ENCODE results near the gene SSTR3. TPM values are rescaled to one million over a fixed set of nuclear protein-coding genes. Genes with fewer than 3 reads are reported as not detected.

Gene SSTR3
- total and polyA plus RNA-seq, 2 experiments from 2014 or later: not detected

DNA sequence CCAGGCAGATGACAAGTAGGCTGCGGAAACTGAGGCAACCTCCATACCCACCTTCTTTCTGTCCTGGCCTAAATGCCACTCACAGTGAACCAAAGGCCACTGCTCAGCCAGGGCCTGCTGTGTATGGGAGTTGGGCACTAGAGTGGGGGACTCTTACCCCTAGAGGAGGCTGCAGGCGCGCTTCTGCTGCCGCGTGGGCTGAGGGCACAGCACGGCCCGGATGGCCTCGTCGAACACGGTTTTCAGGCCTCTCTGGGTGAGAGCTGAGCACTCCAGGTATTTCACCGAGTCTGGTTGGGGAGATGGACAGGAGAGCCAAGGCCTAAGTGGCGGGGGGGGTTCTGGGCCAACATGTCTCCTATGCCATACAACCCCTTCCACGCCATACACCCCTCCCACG is 14.2 kb upstream of the SSTR3 start:
- H4K20me1 ChIP-seq (ENCODE audit: insufficient read depth): no peaks in the 10 kb centered on the region
- DNase-seq: no peak
- H3K79me2 ChIP-seq (ENCODE audit: insufficient read depth): no peaks in the 10 kb centered on the region
- no peak overlapping the region for H2AFZ ChIP-seq
- H3F3A ChIP-seq (ENCODE audit: insufficient read depth): peaks cover 13% of the 10 kb centered on the region; the same call in 1 of the 2 replicates
- no peak for TF ChIP-seq EZH2 (IDR thresholded peaks at IDR 0.05; ENCODE audit: insufficient read depth, poor library complexity, severe bottlenecking)
- TF ChIP-seq EZH2phosphoT487 (IDR thresholded peaks at IDR 0.05; ENCODE audit: insufficient read depth, low read depth): no peak
- H3K9ac ChIP-seq: no peak overlapping the region
- in situ Hi-C loops (cut with MboI): no loop called here
- no peaks in the 10 kb centered on the region for H3K9me2 ChIP-seq (ENCODE audit: insufficient read depth)
- WGBS, 2 experiments (ENCODE audit: low coverage in 1 of 2, low lambda C conversion rate in 2 of 2, missing lambda C conversion rate in 2 of 2): 94 to 97% methylated on average over 13 to 14 of the region's 14 CpGs
- H3K4me2 ChIP-seq (ENCODE audit: unreplicated experiment): no peak overlapping the region
- no peak overlapping the region for H3K4me3 ChIP-seq
- H3K27me3 ChIP-seq (replicated peaks; ENCODE audit: insufficient read depth): no peaks in the 10 kb centered on the region
- peaks cover 23% of the 10 kb centered on the region for H3K4me1 ChIP-seq (ENCODE audit: insufficient read depth)
- no peaks in the 10 kb centered on the region for H3K36me3 ChIP-seq (ENCODE audit: low read depth)
- H3K27ac ChIP-seq: no peak overlapping the region
- no peaks in the 10 kb centered on the region for H3K9me3 ChIP-seq (ENCODE audit: low read depth)

DNA sequence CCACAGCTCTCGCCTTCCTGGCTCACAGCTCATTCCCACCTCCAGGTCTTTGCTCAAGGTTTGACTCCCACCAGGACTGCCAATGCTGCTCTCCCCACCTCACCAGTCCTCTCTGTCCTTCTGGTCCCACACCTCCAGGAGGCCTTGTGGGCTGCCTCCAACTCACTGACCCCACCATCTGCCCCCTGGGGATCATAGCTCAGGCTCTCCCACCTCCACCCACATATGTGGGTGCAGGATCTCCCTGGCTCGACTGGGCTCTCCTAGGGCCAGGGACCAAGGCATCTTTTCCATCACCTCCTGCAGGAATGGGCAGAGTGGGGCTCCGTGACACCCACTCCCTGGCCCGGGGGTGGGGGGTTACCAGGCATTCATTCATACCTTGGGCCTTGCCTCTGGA is 13.8 kb upstream of the SSTR3 start:
- Histone ChIP-seq H3K27ac (no peak overlapping the region), H3K79me2 (ENCODE audit: insufficient read depth) (no peaks in the 10 kb centered on the region), H3K9ac (no peak overlapping the region), H3F3A (ENCODE audit: insufficient read depth) (peaks cover 13% of the 10 kb centered on the region; the same call in 1 of the 2 replicates), H2AFZ (no peak overlapping the region), H3K27me3 (replicated peaks; ENCODE audit: insufficient read depth) (no peaks in the 10 kb centered on the region), H3K9me3 (ENCODE audit: low read depth) (no peaks in the 10 kb centered on the region), H3K36me3 (ENCODE audit: low read depth) (no peaks in the 10 kb centered on the region), H3K9me2 (ENCODE audit: insufficient read depth) (no peaks in the 10 kb centered on the region), H3K4me2 (ENCODE audit: unreplicated experiment) (no peak overlapping the region), H3K4me3 (no peak overlapping the region), H4K20me1 (ENCODE audit: insufficient read depth) (no peaks in the 10 kb centered on the region), H3K4me1 (ENCODE audit: insufficient read depth) (peaks cover 23% of the 10 kb centered on the region)
- in situ Hi-C loops (cut with MboI): no loop called here
- TF ChIP-seq EZH2phosphoT487 (IDR thresholded peaks at IDR 0.05; ENCODE audit: insufficient read depth, low read depth): no peak
- TF ChIP-seq EZH2 (IDR thresholded peaks at IDR 0.05; ENCODE audit: insufficient read depth, poor library complexity, severe bottlenecking): no peak
- no peak for DNase-seq
- 80 to 82% methylated on average over 4 of the region's 4 CpGs for WGBS, 2 experiments (ENCODE audit: low coverage in 1 of 2, low lambda C conversion rate in 2 of 2, missing lambda C conversion rate in 2 of 2)

GRCh38 chr22:37225481-37225880 is 13.2 kb upstream of the SSTR3 start:
- Histone ChIP-seq H3K36me3 (ENCODE audit: low read depth) (no peaks in the 10 kb centered on the region), H3K27me3 (replicated peaks; ENCODE audit: insufficient read depth) (no peaks in the 10 kb centered on the region), H3K4me1 (ENCODE audit: insufficient read depth) (peaks cover 20% of the 10 kb centered on the region), H3K9me3 (ENCODE audit: low read depth) (no peaks in the 10 kb centered on the region), H3K9ac (no peak overlapping the region), H4K20me1 (ENCODE audit: insufficient read depth) (no peaks in the 10 kb centered on the region), H3K9me2 (ENCODE audit: insufficient read depth) (no peaks in the 10 kb centered on the region), H3K4me3 (no peak overlapping the region), H3F3A (ENCODE audit: insufficient read depth) (peaks cover 11% of the 10 kb centered on the region; the same call in 1 of the 2 replicates), H3K79me2 (ENCODE audit: insufficient read depth) (no peaks in the 10 kb centered on the region), H2AFZ (no peak overlapping the region), H3K4me2 (ENCODE audit: unreplicated experiment) (no peak overlapping the region), H3K27ac (no peak overlapping the region)
- in situ Hi-C loops (cut with MboI): no loop called here
- 56 to 61% methylated on average over 8 of the region's 8 CpGs for WGBS, 2 experiments (ENCODE audit: low coverage in 1 of 2, low lambda C conversion rate in 2 of 2, missing lambda C conversion rate in 2 of 2)
- no peak for TF ChIP-seq EZH2 (IDR thresholded peaks at IDR 0.05; ENCODE audit: insufficient read depth, poor library complexity, severe bottlenecking)
- TF ChIP-seq EZH2phosphoT487 (IDR thresholded peaks at IDR 0.05; ENCODE audit: insufficient read depth, low read depth): no peak
- no peak for DNase-seq

GRCh38 chr22:37224757-37225420 is 12.6 kb upstream of the SSTR3 start:
- peaks cover 8% of the 10 kb centered on the region; the same call in 1 of the 2 replicates for H3F3A ChIP-seq (ENCODE audit: insufficient read depth)
- H3K9me2 ChIP-seq (ENCODE audit: insufficient read depth): no peaks in the 10 kb centered on the region
- H3K27me3 ChIP-seq (replicated peaks; ENCODE audit: insufficient read depth): no peaks in the 10 kb centered on the region
- WGBS, 2 experiments (ENCODE audit: low coverage in 1 of 2, low lambda C conversion rate in 2 of 2, missing lambda C conversion rate in 2 of 2): 81 to 85% methylated on average over 8 of the region's 8 CpGs
- peaks cover 16% of the 10 kb centered on the region for H3K4me1 ChIP-seq (ENCODE audit: insufficient read depth)
- H4K20me1 ChIP-seq (ENCODE audit: insufficient read depth): no peaks in the 10 kb centered on the region
- no peak overlapping the region for H3K9ac ChIP-seq
- TF ChIP-seq EZH2phosphoT487 (IDR thresholded peaks at IDR 0.05; ENCODE audit: insufficient read depth, low read depth): no peak
- TF ChIP-seq EZH2 (IDR thresholded peaks at IDR 0.05; ENCODE audit: insufficient read depth, poor library complexity, severe bottlenecking): no peak
- H3K79me2 ChIP-seq (ENCODE audit: insufficient read depth): no peaks in the 10 kb centered on the region
- in situ Hi-C loops (cut with MboI): no loop called here
- no peak overlapping the region for H2AFZ ChIP-seq
- H3K27ac ChIP-seq: no peak overlapping the region
- H3K9me3 ChIP-seq (ENCODE audit: low read depth): no peaks in the 10 kb centered on the region
- no peak for DNase-seq
- H3K4me2 ChIP-seq (ENCODE audit: unreplicated experiment): no peak overlapping the region
- no peak overlapping the region for H3K4me3 ChIP-seq
- H3K36me3 ChIP-seq (ENCODE audit: low read depth): no peaks in the 10 kb centered on the region

All from GM23248 (cell line).